Measurements from ENCODE around the gene DNAAF9. TPM values are rescaled to one million over a fixed set of nuclear protein-coding genes. Genes with fewer than 3 reads are reported as not detected.

DNAAF9 gene
- total RNA-seq, 1 donor: 11.2 TPM

- DNase-seq (ENCODE audit: insufficient read length, low spot score, missing footprints): peak; percentile 96
- H3K4me3 ChIP-seq (ENCODE audit: insufficient read depth, low read length): peak overlapping the region; percentile 92
- no peaks in the 10 kb centered on the region for H3K27me3 ChIP-seq (ENCODE audit: insufficient read depth, low read length)
- no peaks in the 10 kb centered on the region for H3K36me3 ChIP-seq (ENCODE audit: insufficient read depth, low read length)
- peaks cover 12% of the 10 kb centered on the region for H4K20me1 ChIP-seq (ENCODE audit: insufficient read depth, low read length)
- H3K4me2 ChIP-seq (ENCODE audit: insufficient read depth, low read length): peak overlapping the region; percentile 100
- no peak for TF ChIP-seq CTCF (IDR thresholded peaks at IDR 0.05; ENCODE audit: extremely low read depth, low read depth, low read length)
- peak overlapping the region; percentile 53 for H3K27ac ChIP-seq (ENCODE audit: low read depth, low read length)
- H3K79me2 ChIP-seq (ENCODE audit: insufficient read depth, low read length): peaks cover 49% of the 10 kb centered on the region
- H3K4me1 ChIP-seq (ENCODE audit: insufficient read depth, low read length): peaks cover 15% of the 10 kb centered on the region
- H2AFZ ChIP-seq (ENCODE audit: low read length): peak overlapping the region; percentile 98
- H3K9me3 ChIP-seq (ENCODE audit: low read depth, low read length): no peaks in the 10 kb centered on the region
Measured at GRCh38 chr20:3407771-3408637, 535 bp upstream of the DNAAF9 start.

GRCh38 chr20:3406481-3407039, 909 bp downstream of the DNAAF9 start:
- peak; percentile 52 for DNase-seq (ENCODE audit: insufficient read length, low spot score, missing footprints)
- Histone ChIP-seq H3K79me2 (ENCODE audit: insufficient read depth, low read length) (peaks cover 63% of the 10 kb centered on the region), H3K4me2 (ENCODE audit: insufficient read depth, low read length) (peak overlapping the region; percentile 97), H3K27ac (ENCODE audit: low read depth, low read length) (peak overlapping the region; percentile 75), H3K4me3 (ENCODE audit: insufficient read depth, low read length) (peak overlapping the region; percentile 92), H3K4me1 (ENCODE audit: insufficient read depth, low read length) (peaks cover 15% of the 10 kb centered on the region), H3K36me3 (ENCODE audit: insufficient read depth, low read length) (no peaks in the 10 kb centered on the region), H2AFZ (ENCODE audit: low read length) (peak overlapping the region; percentile 83), H3K9me3 (ENCODE audit: low read depth, low read length) (no peaks in the 10 kb centered on the region), H3K27me3 (ENCODE audit: insufficient read depth, low read length) (no peaks in the 10 kb centered on the region), H4K20me1 (ENCODE audit: insufficient read depth, low read length) (peaks cover 18% of the 10 kb centered on the region)
- TF ChIP-seq CTCF (IDR thresholded peaks at IDR 0.05; ENCODE audit: extremely low read depth, low read depth, low read length): no peak

DNA sequence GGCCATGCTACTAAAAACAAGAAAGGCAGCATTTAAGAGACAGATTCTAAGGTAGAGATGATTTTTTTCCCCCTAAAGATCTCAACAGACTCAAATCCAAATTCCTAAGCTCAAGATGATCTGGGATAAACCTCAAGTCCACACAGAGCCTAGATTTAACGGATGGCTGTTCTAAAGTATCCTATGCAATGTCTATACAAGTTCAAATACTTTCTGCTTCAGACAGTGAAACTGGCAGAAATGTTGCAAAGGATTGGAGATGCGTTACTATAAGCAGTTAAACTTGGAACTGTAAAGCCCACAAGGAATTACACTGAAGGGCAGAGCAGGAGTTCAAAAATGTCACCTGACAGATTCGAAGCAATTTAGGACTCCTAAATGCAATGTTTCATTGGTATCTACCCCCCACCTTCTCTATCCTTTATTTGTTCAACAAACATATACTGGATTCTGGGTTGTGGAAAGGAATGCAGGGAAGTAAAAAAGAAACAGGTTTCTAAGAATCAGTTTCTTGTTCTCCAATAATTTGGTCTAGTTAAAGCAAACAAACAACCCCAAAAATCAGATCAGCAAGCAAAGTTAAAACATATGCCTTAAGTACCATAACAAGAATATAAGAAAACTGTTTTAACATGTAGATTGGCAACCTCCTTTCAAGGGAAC, 1.6 kb downstream of the DNAAF9 start:
- TF ChIP-seq CTCF (IDR thresholded peaks at IDR 0.05; ENCODE audit: extremely low read depth, low read depth, low read length): no peak
- Histone ChIP-seq H3K4me1 (ENCODE audit: insufficient read depth, low read length) (peaks cover 15% of the 10 kb centered on the region), H3K4me2 (ENCODE audit: insufficient read depth, low read length) (peak overlapping the region; percentile 97), H2AFZ (ENCODE audit: low read length) (peak overlapping the region; percentile 5), H4K20me1 (ENCODE audit: insufficient read depth, low read length) (peaks cover 23% of the 10 kb centered on the region), H3K27ac (ENCODE audit: low read depth, low read length) (peak overlapping the region; percentile 75), H3K9me3 (ENCODE audit: low read depth, low read length) (no peaks in the 10 kb centered on the region), H3K4me3 (ENCODE audit: insufficient read depth, low read length) (peak overlapping the region; percentile 92), H3K27me3 (ENCODE audit: insufficient read depth, low read length) (no peaks in the 10 kb centered on the region), H3K36me3 (ENCODE audit: insufficient read depth, low read length) (no peaks in the 10 kb centered on the region), H3K79me2 (ENCODE audit: insufficient read depth, low read length) (peaks cover 70% of the 10 kb centered on the region)
- DNase-seq (ENCODE audit: insufficient read length, low spot score, missing footprints): peak; percentile 63

- Histone ChIP-seq H3K36me3 (ENCODE audit: insufficient read depth, low read length) (no peaks in the 10 kb centered on the region), H3K27ac (ENCODE audit: low read depth, low read length) (no peak overlapping the region), H3K27me3 (ENCODE audit: insufficient read depth, low read length) (no peaks in the 10 kb centered on the region), H3K9me3 (ENCODE audit: low read depth, low read length) (no peaks in the 10 kb centered on the region), H3K4me3 (ENCODE audit: insufficient read depth, low read length) (no peak overlapping the region), H4K20me1 (ENCODE audit: insufficient read depth, low read length) (peaks cover 28% of the 10 kb centered on the region), H3K4me2 (ENCODE audit: insufficient read depth, low read length) (no peak overlapping the region), H2AFZ (ENCODE audit: low read length) (no peak overlapping the region), H3K4me1 (ENCODE audit: insufficient read depth, low read length) (peaks cover 15% of the 10 kb centered on the region), H3K79me2 (ENCODE audit: insufficient read depth, low read length) (peaks cover 77% of the 10 kb centered on the region)
- peak; percentile 30 for DNase-seq (ENCODE audit: insufficient read length, low spot score, missing footprints)
- TF ChIP-seq CTCF (IDR thresholded peaks at IDR 0.05; ENCODE audit: extremely low read depth, low read depth, low read length): no peak
Measured at GRCh38 chr20:3405139-3405538, 2.3 kb downstream of the DNAAF9 start.

Measured in osteoblast (primary cell).